WI38 (cell line): Measurements from ENCODE around the gene GRID1.

Experiments used
- H3K4me3 ChIP-seq: 2 replicates; pipeline ENCODE4 v1.5.1; 2011; ENCODE audit warnings: low read depth, mild to moderate bottlenecking, control low read depth, low read length
- TF ChIP-seq, protein P1 (sequence below): IDR thresholded peaks from 2 replicates; pipeline ENCODE4 v1.5.1; 2012; ENCODE audit warnings: low read depth, mild to moderate bottlenecking, control low read depth, low read length

Gene GRID1

DNA sequence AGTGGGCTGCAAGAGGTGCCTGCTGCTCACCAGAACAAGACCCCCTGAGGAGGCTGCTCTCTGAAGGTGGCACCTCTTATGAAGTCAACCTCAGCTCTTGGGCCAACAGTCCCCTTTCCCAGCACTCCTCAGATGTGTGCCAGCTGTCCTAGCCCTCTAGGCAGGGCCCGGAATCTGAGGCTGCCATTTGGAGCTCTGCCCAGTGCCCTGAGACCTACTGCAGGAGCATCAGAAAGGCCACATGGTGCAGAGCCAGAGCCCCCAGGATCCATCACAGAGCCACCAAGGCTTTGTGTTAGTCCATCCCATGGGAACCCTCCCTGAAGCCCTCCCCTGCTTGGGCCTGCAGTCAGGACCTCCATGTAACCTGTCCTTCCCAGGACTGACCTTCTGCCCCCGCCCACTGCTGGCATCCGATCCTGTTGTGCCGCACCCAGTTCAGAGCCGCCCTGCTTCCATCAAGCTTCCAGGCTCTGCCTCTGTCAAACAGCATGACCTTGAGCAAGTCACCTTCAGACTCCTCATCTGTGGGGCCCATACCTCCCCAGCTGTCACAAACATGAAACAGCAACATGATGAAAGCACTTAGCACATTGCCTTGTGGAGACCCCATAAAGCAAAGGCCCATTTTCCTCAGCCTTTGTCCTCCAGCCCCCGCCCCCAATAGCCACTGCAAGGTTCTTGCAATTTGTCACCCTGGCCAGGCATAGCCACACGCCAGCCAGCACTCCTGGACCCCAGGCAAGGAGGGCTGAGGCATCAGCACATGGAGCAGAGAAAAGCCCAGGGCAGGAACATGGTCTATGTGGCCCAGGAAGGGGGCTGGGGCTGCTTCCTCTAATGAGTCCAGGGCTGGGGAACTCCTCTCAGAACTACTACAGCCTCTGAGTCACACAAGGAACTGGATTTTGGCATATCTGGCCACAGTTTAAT is 51.7 kb downstream of the GRID1 start:
- H3K4me3 ChIP-seq: no peak overlapping the region
- TF ChIP-seq, protein P1, sequence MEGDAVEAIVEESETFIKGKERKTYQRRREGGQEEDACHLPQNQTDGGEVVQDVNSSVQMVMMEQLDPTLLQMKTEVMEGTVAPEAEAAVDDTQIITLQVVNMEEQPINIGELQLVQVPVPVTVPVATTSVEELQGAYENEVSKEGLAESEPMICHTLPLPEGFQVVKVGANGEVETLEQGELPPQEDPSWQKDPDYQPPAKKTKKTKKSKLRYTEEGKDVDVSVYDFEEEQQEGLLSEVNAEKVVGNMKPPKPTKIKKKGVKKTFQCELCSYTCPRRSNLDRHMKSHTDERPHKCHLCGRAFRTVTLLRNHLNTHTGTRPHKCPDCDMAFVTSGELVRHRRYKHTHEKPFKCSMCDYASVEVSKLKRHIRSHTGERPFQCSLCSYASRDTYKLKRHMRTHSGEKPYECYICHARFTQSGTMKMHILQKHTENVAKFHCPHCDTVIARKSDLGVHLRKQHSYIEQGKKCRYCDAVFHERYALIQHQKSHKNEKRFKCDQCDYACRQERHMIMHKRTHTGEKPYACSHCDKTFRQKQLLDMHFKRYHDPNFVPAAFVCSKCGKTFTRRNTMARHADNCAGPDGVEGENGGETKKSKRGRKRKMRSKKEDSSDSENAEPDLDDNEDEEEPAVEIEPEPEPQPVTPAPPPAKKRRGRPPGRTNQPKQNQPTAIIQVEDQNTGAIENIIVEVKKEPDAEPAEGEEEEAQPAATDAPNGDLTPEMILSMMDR: no peak

DNA sequence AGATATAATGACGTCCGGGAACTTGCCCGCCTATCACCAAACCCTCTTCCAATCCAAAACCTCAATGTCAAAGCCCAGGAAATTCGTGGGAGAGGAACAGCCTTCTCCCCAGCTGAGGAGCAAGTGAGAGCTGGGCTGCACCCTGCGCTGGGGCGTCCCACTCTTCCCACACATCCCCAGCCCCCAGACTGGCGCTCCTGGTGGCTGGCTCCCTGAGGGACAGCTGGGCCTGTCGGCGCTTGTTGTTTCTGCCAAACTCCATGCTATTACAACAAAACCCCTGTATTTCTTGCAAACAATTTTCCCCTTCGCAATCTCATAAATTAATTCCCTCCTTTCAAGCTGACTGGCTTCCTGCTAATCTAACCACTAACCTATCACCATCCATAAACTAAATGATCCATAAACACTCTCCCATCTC is 53.0 kb downstream of the GRID1 start:
- H3K4me3 ChIP-seq: no peak overlapping the region
- TF ChIP-seq, protein P1: no peak

DNA sequence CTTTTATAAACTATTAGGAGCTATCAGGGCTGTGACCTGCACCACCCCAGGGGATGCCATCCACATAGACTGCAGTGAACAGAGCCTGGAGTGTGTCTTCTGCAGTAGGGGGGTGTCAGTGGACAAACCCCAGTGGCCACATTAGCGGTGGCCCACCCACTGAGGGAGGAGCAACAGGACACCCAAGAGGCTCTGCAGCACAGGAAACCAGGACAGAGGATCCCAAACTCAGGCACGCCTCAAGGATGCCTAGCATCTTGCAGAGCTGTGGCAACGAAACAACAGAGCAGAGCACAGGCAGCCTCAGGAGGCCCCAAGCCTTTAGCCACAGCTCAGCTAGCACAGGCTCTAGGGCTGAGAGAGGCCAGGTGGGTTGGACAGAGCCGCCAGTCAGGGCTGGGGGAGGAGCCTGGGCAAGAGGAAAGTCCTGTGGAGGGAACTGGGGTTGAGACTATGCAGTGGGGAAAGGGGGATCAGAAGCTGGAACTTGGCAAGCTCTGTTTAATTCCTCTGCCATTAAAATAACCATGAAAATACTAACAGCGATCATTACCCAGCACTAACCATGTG is 53.8 kb downstream of the GRID1 start:
- H3K4me3 ChIP-seq: no peak overlapping the region
- TF ChIP-seq, protein P1: no peak

- H3K4me3 ChIP-seq: no peak overlapping the region
- TF ChIP-seq, protein P1: no peak
These were observed 54.7 kb downstream of the GRID1 start for GRCh38 chr10:86311906-86312305.

- TF ChIP-seq, protein P1: no peak
- no peak overlapping the region for H3K4me3 ChIP-seq
These were observed 55.4 kb downstream of the GRID1 start for GRCh38 chr10:86311190-86311589.

GRCh38 chr10:86310702-86311101 is 55.9 kb downstream of the GRID1 start:
- H3K4me3 ChIP-seq: no peak overlapping the region
- TF ChIP-seq, protein P1: no peak

DNA sequence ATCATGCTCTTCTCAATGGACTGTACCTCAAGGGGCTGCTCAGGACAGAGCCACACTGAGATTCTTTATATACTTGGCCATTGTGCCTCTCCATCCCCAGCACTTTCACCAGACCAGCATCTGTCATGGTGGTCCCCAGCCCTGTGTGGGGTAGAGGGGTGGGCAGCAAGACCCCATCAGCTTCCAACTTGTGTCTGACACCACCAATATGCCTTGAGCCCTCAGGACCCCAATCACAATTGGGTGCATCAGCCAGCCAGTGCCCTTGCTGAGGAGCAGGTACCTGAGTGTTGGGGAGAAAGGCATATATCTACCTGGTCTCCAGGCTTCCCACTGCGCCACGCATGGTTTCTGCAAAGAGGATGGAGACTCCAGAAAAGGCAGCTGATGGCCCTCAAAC is 56.3 kb downstream of the GRID1 start:
- TF ChIP-seq, protein P1: no peak
- no peak overlapping the region for H3K4me3 ChIP-seq
